Stimulated activated CD4-positive, alpha-beta T cell treated with anti-CD3 and anti-CD28 coated beads, Interleukin-15, amount 100 ng/mL, for 48 hours (primary cell): ENCODE results near the gene RBM39.
"Not testable (repeated sequence)": the region's sequence is repeated elsewhere in the genome, so short reads cannot be mapped to it uniquely, and the experiment has no call there.

ENCODE experiments used
- DNase-seq, 2 donors: peaks; one replicate each; pipeline ENCODE4 v3.0.0-alpha.2; 2020; ENCODE audit warnings: low read depth in 2 of 2

The RBM39 gene

GRCh38 chr20:35756404-35756803 lies 14.3 kb upstream of the RBM39 start:
- DNase-seq = no peak

GRCh38 chr20:35750611-35751010 lies 8.6 kb upstream of the RBM39 start:
- no peak for DNase-seq

- DNase-seq = not testable (repeated sequence)
Observed at GRCh38 chr20:35744492-35744841, 2.4 kb upstream of the RBM39 start.

GRCh38 chr20:35743693-35744491 lies 1.8 kb upstream of the RBM39 start:
- no peak for DNase-seq

GRCh38 chr20:35742741-35743523 lies 872 bp upstream of the RBM39 start:
- DNase-seq = no peak

GRCh38 chr20:35739294-35740163 lies 2.5 kb downstream of the RBM39 start:
- DNase-seq = no peak

GRCh38 chr20:35738410-35739179 lies 3.5 kb downstream of the RBM39 start:
- no peak for DNase-seq

- DNase-seq = no peak
Observed at GRCh38 chr20:35737865-35738333, 4.2 kb downstream of the RBM39 start.

- DNase-seq = no peak
Observed at GRCh38 chr20:35735826-35736470, 6.1 kb downstream of the RBM39 start.

- DNase-seq = no peak
Observed at GRCh38 chr20:35734777-35735649, 7.0 kb downstream of the RBM39 start.

GRCh38 chr20:35734374-35734773 lies 7.7 kb downstream of the RBM39 start:
- DNase-seq = no peak

- no peak for DNase-seq
Observed at GRCh38 chr20:35732644-35732982, 9.4 kb downstream of the RBM39 start.

GRCh38 chr20:35731862-35732643 lies 10.0 kb downstream of the RBM39 start:
- DNase-seq = no peak

GRCh38 chr20:35731469-35731788 lies 10.6 kb downstream of the RBM39 start:
- no peak for DNase-seq

- DNase-seq = no peak
Observed at GRCh38 chr20:35730583-35731468, 11.2 kb downstream of the RBM39 start.

GRCh38 chr20:35729836-35730582 lies 12.1 kb downstream of the RBM39 start:
- no peak for DNase-seq

- DNase-seq = no peak
Observed at GRCh38 chr20:35729283-35729807, 12.7 kb downstream of the RBM39 start.
